COLO829 (cell line): ENCODE measurements around the gene TNS1.

Experiments used
- DNase-seq: peaks from one replicate; pipeline ENCODE4 v3.0.0; 2012; ENCODE audit warnings: low spot score

The TNS1 gene

DNA sequence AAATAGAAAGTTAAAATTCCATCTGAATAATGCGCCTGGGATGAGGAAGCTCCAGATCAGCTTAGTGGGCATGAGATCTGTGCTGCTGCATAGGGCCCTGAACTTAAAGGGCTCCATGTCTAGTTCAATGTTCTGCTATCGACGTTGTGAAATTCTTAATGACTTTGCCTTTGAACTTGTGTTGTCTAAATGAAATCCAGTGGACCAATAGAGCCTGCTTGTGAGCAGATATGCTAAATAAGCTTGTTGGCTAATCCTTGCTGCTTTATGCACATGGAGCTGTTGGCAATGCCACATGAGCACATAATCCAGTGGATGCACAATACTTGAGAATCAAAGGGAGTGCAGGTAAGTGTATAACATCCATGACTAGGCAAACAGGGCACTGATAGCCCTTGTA is 228.6 kb downstream of the TNS1 start:
- DNase-seq = no peak

DNA sequence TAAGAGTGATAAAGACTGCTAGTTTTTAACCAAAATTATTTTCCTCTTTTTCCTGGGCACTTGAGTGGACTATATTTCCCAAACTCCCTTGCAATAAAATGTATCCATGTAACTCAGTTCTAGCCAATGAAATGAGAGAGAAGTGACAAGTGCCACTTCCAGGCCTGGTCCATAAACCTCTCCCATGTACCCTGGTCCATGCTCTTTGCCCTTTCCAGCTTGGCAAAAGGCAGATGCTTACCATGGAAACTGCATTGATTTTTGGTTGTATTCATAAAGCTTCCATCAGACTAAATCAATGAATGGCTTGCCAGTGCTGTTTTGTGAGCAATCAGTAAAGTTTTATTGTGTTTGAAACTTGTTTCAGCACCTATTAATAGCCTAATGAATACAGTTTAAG is 229.3 kb downstream of the TNS1 start:
- no peak for DNase-seq

DNA sequence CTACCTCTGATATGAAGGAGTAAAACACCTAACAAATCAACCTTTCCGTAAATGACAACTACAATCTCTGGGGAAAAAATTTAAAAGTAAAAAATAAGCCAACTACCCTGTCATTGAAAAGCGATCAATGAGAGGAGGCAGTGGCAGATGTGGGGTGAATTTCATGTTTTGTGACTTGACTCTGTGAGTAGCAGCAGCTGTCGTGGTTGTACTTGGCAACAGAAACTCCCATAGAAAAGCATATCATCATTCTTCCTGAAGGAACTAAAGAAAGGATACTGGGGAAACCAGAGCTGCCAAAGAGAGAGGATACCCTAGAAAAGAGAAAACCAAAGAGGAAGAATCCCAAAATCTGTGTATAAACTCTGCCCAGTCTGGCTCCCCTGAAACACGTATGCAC is 236.4 kb downstream of the TNS1 start:
- no peak for DNase-seq

DNA sequence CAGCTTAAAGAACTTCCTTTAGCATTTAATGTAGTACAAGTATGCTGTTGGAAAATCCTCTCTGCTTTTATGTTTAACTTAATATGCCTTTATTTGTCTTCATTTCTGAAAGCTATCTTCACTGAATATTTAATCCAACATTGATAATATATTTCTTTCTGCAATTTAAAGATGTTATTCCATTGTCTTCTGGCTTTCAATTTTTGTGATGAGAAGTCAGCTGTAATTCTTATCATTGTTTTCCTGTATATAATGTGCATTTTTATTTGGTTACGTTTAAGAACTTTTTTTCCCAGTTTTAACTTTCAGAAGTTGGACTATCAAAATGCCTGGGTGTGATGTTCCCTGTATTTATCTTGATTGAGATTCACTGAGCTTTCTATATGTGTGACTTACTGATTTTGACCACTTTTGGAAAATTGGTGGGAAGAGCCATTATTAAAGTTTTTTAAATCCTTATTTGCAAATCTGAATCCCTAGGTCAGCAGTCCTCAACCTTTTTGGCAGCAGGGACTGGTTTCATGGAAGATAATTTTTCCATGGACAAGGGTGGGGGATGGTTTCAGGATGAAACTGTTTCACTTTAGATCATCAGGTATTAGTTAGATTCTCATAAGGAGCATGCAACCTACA is 241.0 kb downstream of the TNS1 start:
- DNase-seq = no peak

DNA sequence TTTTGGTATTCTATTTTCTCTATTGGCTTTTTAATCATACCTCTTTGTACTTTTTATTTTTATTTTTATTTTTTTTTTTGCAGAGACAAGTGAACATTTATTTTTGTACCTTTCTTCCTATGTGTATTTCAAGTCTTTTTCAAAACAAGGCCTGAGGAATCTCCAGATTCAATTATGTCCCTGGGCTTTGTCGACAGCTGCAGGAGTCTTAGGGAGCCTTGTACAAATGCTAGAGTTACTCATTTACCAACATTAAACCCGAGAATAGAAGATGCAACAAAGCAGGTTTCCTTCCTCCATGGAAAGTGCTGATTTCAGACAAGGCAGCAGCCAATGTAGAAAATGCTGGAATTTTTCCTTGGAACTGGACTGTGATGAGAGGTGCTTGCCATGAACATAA is 242.8 kb downstream of the TNS1 start:
- DNase-seq = no peak

DNA sequence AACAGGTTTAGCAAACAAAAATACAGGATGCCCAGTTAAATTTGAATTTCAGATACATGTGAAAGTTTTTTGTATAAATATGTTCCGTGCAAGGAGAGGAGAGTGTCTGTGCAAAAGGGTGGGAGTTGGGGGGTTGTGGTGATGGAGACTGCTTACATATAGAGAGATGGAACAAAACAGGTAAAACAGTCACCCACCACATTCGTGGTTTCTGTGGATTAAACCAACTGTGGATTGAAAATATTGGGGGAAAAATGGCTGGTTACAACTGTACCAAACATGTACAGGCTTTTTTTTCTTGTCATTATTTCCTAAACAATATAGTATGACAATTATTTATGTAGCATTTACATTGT is 245.7 kb downstream of the TNS1 start:
- DNase-seq = no peak

DNA sequence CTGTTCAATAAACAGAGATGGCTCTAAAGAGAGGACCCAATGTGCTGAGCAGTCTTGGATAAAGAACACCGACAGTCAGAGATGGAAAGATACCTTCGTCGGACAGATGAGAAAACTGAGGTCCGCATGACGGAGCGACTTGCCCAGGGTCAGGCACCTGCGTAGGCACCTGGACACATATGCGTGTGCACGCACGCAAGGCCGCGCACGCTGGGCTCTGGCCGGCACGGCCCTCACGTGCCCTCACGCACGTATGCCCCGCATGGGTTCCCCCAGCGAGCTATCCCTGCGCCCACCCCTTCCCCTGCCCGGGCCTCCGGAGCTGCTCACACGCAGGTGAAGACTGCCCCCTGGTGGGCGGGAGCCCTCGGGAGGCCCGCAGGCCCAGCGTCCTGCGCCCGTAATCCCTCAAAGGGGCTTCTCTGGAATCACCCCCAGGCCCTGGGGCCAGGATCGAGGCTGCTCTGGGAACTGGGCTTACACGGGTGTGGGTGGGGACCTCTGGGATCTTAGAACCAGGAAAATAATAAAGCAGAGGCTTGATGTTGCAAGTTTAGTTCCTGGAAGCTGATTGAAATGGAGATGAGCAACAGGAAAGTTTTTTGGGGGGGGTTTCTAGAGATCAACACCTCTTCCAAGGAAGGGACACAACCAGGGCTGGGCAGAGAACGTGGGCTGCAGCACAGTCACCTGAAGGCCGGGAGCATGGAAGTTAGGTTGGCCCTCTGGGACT is 246.3 kb downstream of the TNS1 start:
- peak; percentile 71 for DNase-seq

DNA sequence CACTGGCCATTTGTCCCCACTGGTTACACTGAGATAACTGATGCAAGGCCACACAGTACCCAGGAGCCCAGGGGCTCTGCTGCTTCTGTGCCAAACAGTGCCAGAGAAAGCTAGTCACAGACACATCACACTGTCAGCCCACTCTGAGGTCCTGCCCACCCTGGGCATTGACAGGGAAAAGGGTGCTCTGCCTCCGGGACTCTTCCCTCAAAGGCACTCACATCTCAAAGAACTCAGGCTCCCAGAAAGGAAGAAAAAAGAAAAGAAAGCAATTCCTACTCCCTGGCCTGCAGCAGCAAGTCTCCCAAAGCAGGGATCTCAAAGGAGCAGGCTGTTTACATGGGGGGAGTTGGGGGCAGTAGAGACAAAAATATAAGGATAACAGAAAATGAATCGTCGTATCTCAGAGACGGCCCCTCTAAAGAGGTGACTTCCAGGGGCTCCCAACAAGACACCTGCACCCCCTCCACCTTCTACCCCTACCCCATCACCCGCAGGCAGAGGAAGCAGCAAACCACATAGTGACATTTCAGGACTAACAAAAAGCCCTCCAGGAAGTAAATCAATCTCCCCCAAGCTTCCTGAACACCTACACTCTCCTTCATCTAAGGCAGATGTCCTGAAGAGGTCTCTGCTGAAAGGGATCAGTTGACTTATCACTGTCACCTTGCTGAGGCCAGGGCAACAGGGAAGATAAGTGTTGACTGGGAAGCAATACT is 247.6 kb downstream of the TNS1 start:
- DNase-seq = no peak

DNA sequence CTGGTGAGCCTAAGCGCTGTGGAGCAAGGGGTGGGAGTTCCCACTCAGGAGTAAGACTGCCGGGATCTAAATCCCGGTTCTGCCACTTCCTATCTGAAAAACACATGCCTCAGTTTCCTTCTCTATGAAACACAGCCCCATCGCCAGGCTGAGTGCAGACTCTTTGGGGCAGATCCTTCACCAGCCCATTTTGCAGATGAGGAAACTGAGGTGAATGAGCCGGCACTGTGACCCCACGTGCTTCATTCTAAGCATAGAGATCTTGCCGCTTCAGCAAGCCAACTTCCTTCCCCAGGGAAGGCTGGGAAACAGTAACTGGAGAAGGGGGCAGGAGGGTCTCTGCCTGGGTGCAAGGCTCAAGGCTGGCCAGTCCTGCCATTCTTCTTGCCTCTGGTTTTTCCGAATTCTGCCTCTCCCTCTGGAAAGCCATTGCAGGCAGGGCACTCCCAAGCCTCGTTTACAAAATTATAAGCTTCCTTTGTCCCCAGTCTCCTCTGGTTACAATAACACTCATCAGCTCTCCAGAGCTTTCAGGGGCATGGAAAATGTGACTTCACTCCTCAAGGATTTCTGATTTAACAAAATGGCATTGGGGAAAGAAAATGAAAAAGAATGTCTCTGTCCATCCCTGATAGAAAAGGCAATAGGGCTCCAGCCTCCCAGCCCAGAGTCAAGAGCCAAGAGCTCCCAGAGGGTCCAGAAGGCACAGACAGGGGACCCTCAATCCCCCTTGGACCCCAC is 249.2 kb downstream of the TNS1 start:
- peak; percentile 27 for DNase-seq

DNA sequence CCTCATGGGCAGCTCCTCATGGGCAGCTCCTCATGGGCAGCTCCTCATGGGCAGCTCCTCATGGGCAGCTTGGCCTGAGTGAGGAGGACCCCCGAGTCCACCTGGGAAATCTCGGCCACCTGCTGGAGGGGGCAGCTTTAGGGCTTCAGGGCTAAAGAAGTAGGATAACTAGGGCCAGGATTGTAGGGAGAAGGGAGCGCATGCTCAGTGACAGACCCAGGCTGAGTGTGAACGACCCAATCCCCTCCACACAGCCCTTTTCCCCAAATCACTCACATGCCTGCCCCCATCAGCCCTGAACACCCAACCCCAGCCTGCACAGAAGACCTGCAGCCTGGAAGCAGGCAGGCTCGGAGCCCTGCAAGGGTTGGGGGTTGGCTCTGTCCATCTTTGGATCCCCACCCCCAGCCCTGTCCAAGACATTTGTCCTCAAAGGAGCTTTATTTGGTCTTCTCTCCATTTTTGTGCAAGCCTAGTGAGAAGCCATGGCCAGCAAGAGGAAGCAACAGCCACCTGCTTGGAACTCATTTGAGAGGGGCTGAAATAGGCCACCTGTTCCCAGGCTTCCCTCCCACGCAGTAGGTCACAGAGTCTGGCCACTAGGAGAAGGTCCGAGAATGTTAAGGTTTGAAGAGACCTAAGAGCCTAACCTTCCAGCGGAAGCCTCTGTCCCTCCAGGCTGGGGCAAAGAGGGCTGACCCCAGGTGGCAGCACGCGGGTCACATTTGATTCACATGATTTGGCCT is 249.9 kb downstream of the TNS1 start:
- DNase-seq = no peak

DNA sequence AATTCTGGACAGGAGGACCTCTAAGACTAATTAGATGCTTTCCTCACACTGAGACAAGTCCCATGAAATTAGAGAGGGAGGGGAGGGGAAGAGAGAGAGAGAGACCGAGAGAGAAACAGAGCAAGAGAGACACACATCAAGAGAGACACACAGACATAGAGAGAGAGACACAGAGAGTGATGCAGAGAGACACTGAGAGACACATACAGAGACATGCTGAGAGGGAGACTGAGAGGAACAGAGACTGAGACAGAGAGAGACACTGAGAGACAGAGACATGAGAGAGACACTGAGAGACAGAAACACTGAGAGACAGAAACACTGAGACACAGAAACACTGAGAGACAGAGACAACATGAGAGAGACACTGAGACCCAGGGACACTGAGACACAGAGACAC is 250.8 kb downstream of the TNS1 start:
- DNase-seq = no peak

DNA sequence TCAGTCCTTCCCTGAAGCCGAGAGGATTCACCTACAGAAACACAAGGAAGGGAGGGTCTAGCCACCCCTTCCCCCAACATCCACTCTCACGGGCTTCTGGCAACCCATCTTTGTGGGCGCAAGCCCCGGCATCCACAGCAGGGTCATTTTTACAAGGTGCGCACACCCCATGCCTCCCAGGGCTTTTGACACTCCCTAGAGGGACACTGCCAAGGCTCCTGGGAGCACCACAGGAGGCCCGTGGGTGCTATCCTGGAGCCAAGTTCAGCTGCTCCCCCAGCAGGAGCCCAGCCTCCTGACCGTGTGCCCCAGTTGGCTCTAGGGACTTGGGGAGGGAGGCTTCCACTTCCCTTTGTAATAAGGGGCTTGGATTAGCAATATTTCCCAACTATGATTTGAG is 251.6 kb downstream of the TNS1 start:
- DNase-seq = no peak
